Hepatocyte (in vitro differentiated cells): ENCODE measurements around the gene CLEC16A.

Source experiments
- EZH2 ChIP-seq: fragments of 200-600 bp; sonication (generic); IDR thresholded peaks from 2 replicates; pipeline ENCODE4 v1.6.1; 2016; ENCODE audit warnings: antibody characterized with exemption, mild to moderate bottlenecking, borderline replicate concordance
- EZH2phosphoT487 ChIP-seq: fragments of 200-600 bp; sonication (generic); IDR thresholded peaks from one replicate; pipeline ENCODE4 v1.6.1; 2018; ENCODE audit warnings: antibody characterized with exemption, mild to moderate bottlenecking, low read depth, moderate library complexity; ENCODE audit not compliant: unreplicated experiment, severe bottlenecking
- TF ChIP-seq, protein P1 (sequence below): fragments of 200-600 bp; sonication (generic); IDR thresholded peaks from 2 replicates; pipeline ENCODE4 v1.5.1; 2016; ENCODE audit warnings: antibody characterized with exemption, mild to moderate bottlenecking; ENCODE audit not compliant: poor library complexity

DNA sequence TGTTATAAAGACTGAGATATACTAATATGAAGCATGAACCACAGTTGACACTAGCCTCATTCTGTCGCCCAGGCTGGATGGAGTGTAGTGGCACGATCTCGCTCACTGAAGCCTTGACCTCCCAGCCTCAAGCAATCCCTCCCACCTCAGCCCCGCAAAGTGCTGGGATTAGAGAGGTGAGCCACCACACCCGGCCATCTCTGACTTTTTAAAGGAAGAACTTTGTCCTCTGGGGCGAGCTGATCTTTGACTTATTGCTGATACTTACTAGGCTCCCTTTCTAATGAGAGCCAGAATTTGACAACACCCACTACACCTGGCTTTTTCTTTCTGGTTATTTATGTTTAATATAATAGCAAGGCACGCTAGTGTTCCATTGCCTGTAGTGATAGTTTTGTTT is 57.2 kb downstream of the CLEC16A start:
- TF ChIP-seq, protein P1, sequence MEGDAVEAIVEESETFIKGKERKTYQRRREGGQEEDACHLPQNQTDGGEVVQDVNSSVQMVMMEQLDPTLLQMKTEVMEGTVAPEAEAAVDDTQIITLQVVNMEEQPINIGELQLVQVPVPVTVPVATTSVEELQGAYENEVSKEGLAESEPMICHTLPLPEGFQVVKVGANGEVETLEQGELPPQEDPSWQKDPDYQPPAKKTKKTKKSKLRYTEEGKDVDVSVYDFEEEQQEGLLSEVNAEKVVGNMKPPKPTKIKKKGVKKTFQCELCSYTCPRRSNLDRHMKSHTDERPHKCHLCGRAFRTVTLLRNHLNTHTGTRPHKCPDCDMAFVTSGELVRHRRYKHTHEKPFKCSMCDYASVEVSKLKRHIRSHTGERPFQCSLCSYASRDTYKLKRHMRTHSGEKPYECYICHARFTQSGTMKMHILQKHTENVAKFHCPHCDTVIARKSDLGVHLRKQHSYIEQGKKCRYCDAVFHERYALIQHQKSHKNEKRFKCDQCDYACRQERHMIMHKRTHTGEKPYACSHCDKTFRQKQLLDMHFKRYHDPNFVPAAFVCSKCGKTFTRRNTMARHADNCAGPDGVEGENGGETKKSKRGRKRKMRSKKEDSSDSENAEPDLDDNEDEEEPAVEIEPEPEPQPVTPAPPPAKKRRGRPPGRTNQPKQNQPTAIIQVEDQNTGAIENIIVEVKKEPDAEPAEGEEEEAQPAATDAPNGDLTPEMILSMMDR: no peak
- TF ChIP-seq EZH2: no peak
- TF ChIP-seq EZH2phosphoT487: no peak
